B cell (primary cell): ENCODE data around the gene DOHH. TPM values are rescaled to one million over a fixed set of nuclear protein-coding genes. Genes with fewer than 3 reads are reported as not detected.
A peak's percentile ranks its signal among the peaks of the same experiment; 100 is the strongest.

Experiments used
- ATAC-seq: fragments of 200-7000 bp; cut with Tn5 transposase; one replicate; pipeline ENCODE4 v1.10.0; 2021; ENCODE audit warnings: low read depth, mild to moderate bottlenecking, moderate number of reproducible peaks, moderate library complexity
- CTCF ChIA-PET: fragments of 350-600 bp; sonication (Branson Sonifier 250); formaldehyde crosslinking; loops from one replicate; lab custom pipeline; 2021; ENCODE audit warnings: antibody characterized with exemption, inconsistent platforms; lab: Charles Lee
- POLR2A ChIA-PET: fragments of 350-600 bp; sonication (Branson Sonifier 250); formaldehyde crosslinking; loops from one replicate; lab custom pipeline; 2021; ENCODE audit warnings: antibody characterized with exemption; lab: Charles Lee
- DNase-seq: peaks from one replicate; pipeline ENCODE4 v3.0.0; 2013
- H2AFZ ChIP-seq: 2 replicates; pipeline ENCODE4 v1.6.1; 2012; ENCODE audit warnings: mild to moderate bottlenecking, low read depth, low read length; ENCODE audit not compliant: insufficient read depth, poor library complexity, severe bottlenecking
- H3K27ac ChIP-seq, 2 donors: 1 replicate in 1 of 2; 2 replicates in 1 of 2; pipeline ENCODE4 v1.5.1; 2012 to 2013; ENCODE audit warnings: low read length in 2 of 2, mild to moderate bottlenecking in 2 of 2, moderate library complexity in 1 of 2
- H3K27me3 ChIP-seq, 4 experiments: fragments of 200-600 bp in 1 of 4; sonication (generic) in 1 of 4; replicated peaks in 1 of 4; 1 replicate in 2 of 4; 2 replicates in 2 of 4; pipeline versions ENCODE4 v1.6.1 to v1.7.0; 2013 to 2016; ENCODE audit warnings: low read length in 3 of 4, mild to moderate bottlenecking in 2 of 4, mixed read lengths in 1 of 4, moderate library complexity in 1 of 4; ENCODE audit not compliant: insufficient read depth in 4 of 4, control insufficient read depth in 3 of 4; ENCODE audit errors: control extremely low read depth in 1 of 4
- H3K36me3 ChIP-seq, 2 experiments: replicated peaks in 1 of 2; 1 replicate in 1 of 2; 2 replicates in 1 of 2; pipeline versions ENCODE4 v1.6.1 to v1.7.1; 2013; ENCODE audit warnings: low read length in 1 of 2; ENCODE audit not compliant: insufficient read depth in 2 of 2, control insufficient read depth in 1 of 2; ENCODE audit errors: control extremely low read depth in 1 of 2, extremely low read depth in 1 of 2
- H3K4me1 ChIP-seq, 2 donors: fragments of 200-600 bp in 1 of 2; sonication (generic) in 1 of 2; 1 replicate in 1 of 2; 2 replicates in 1 of 2; pipeline versions ENCODE4 v1.5.1 to v1.6.1; 2013 to 2017; ENCODE audit warnings: low read length in 2 of 2; ENCODE audit not compliant: control insufficient read depth in 2 of 2, insufficient read depth in 2 of 2
- H3K4me2 ChIP-seq: replicated peaks from 2 replicates; pipeline ENCODE3; 2012; ENCODE audit warnings: mild to moderate bottlenecking, low read depth, low read length; ENCODE audit not compliant: poor library complexity, severe bottlenecking
- H3K4me3 ChIP-seq, 5 experiments: fragments of 200-600 bp in 1 of 5; sonication (generic) in 1 of 5; 1 replicate in 3 of 5; 2 replicates in 2 of 5; pipeline versions ENCODE4 v1.5.1 to v1.7.0; 2011 to 2016; ENCODE audit warnings: low read length in 4 of 5, mild to moderate bottlenecking in 4 of 5, low read depth in 2 of 5, control low read depth in 1 of 5, moderate library complexity in 1 of 5; ENCODE audit not compliant: insufficient read depth in 1 of 5; ENCODE audit errors: control extremely low read depth in 1 of 5, extremely low read depth in 1 of 5
- H3K79me2 ChIP-seq: fragments of 200-600 bp; sonication (generic); one replicate; pipeline ENCODE4 v1.6.0; 2016; ENCODE audit warnings: low read length; ENCODE audit not compliant: control insufficient read depth, insufficient read depth
- H3K9ac ChIP-seq: fragments of 200-600 bp; sonication (generic); 2 replicates; pipeline ENCODE4 v1.6.1; 2017; ENCODE audit warnings: mild to moderate bottlenecking, low read length, moderate library complexity
- H3K9me3 ChIP-seq, 3 donors: one replicate each; pipeline versions ENCODE4 v1.6.1 to v1.7.1; 2013; ENCODE audit warnings: low read length in 2 of 3; ENCODE audit not compliant: control insufficient read depth in 2 of 3, insufficient read depth in 1 of 3; ENCODE audit errors: control extremely low read depth in 1 of 3
- H4K20me1 ChIP-seq: 2 replicates; pipeline ENCODE4 v1.6.0; 2012; ENCODE audit warnings: mild to moderate bottlenecking, low read length; ENCODE audit not compliant: insufficient read depth, control insufficient read depth, poor library complexity, severe bottlenecking
- H3K27ac Mint-ChIP-seq: one replicate; pipeline ENCODE4 v1.8.0; 2021; ENCODE audit warnings: mixed read lengths
- H3K27me3 Mint-ChIP-seq: one replicate; pipeline ENCODE4 v1.8.0; 2021; ENCODE audit warnings: mixed read lengths
- H3K4me1 Mint-ChIP-seq: one replicate; pipeline ENCODE4 v1.8.0; 2021; ENCODE audit warnings: mixed read lengths
- H3K4me3 Mint-ChIP-seq: one replicate; pipeline ENCODE4 v1.8.0; 2021; ENCODE audit warnings: mixed read lengths
- H3K9me3 Mint-ChIP-seq: one replicate; pipeline ENCODE4 v1.8.0; 2022; ENCODE audit warnings: mixed read lengths; ENCODE audit not compliant: insufficient read depth
- EZH2 ChIP-seq: IDR thresholded peaks from 2 replicates; pipeline ENCODE4 v1.6.1; 2012; ENCODE audit warnings: borderline replicate concordance, low read depth, mild to moderate bottlenecking, moderate library complexity, low read length; ENCODE audit not compliant: insufficient read depth, poor library complexity, severe bottlenecking
- WGBS: methylation state at CpG from one replicate; pipeline ENCODE4 v1.1.5; 2013; ENCODE audit warnings: missing lambda C conversion rate; ENCODE audit not compliant: insufficient coverage; 5-methylcytosine and 5-hydroxymethylcytosine counted together
- intact Hi-C: fragments of 100-400 bp; cut with micrococcal nuclease; formaldehyde crosslinking; loops from one replicate; pipeline ENCODE4 v1.10.0; 2022
- polyA plus RNA-seq: library from polyadenylated mRNA; depleted of rRNA; stranded (reverse); fragments of >200 nt; gene quantifications from 2 replicates; pipeline ENCODE4 v1.2.3, GENCODE V29; 2012
- total RNA-seq, 2 donors: library from RNA; stranded (reverse); fragments of 120-200 nt in 1 of 2; gene quantifications; 1 replicate in 1 of 2; 2 replicates in 1 of 2; pipeline versions ENCODE4 v1.2.3 to v1.2.4, GENCODE V29; 2013 to 2022
- TF ChIP-seq, protein P1 (sequence below): fragments of 200-600 bp; IDR thresholded peaks from one replicate; pipeline ENCODE4 v1.8.0; 2022; ENCODE audit warnings: antibody characterized with exemption, mild to moderate bottlenecking

DOHH gene
- total and polyA plus RNA-seq, 2 donors (not counting 1 experiment from before 2014, with no cell fraction given), result 6.6 to 8.6 TPM

DNA sequence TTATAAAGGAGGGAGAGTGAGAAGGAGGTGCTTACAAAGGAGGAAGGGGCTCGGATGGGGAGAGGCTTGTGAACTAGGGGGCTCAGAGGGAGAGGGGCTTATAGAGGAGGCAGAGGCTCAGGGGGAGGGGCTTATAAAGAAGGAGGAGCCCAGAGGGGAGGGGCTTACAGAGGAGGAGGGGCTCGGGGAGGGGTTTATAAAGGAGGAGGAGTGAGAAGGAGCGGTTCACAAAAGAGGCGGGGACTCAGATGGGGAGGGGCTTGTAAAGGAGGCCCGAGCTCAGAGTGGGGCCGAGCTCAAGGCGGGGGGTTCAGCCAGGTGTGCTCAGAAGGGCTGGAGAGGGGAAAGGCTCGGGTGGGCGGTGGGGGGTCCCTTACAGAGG, 20.6 kb downstream of the DOHH start:
- Mint-ChIP-seq H3K27ac (no peak overlapping the region), H3K4me1 (peaks cover 18% of the 10 kb centered on the region), H3K27me3 (peaks cover 5% of the 10 kb centered on the region), H3K4me3 (no peak overlapping the region), H3K9me3 (no peaks in the 10 kb centered on the region)
- ATAC-seq (peak; percentile 17), DNase-seq (peak; percentile 51)
- TF ChIP-seq EZH2, result no peak
- TF ChIP-seq, protein P1, sequence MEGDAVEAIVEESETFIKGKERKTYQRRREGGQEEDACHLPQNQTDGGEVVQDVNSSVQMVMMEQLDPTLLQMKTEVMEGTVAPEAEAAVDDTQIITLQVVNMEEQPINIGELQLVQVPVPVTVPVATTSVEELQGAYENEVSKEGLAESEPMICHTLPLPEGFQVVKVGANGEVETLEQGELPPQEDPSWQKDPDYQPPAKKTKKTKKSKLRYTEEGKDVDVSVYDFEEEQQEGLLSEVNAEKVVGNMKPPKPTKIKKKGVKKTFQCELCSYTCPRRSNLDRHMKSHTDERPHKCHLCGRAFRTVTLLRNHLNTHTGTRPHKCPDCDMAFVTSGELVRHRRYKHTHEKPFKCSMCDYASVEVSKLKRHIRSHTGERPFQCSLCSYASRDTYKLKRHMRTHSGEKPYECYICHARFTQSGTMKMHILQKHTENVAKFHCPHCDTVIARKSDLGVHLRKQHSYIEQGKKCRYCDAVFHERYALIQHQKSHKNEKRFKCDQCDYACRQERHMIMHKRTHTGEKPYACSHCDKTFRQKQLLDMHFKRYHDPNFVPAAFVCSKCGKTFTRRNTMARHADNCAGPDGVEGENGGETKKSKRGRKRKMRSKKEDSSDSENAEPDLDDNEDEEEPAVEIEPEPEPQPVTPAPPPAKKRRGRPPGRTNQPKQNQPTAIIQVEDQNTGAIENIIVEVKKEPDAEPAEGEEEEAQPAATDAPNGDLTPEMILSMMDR, result no peak
- ChIA-PET POLR2A (interaction anchor here (0.6 kb wide), 1 partner anchor 26 kb away, joined by 5 read pairs; no protein-coding TSS in a partner anchor), CTCF (interaction anchor here (1.0 to 1.8 kb wide), 4 partner anchors 8 to 50 kb away, joined by 3 to 11 read pairs (median 4); no protein-coding TSS in a partner anchor)
- intact Hi-C loops, result no loop called here
- peaks cover 0 to 13% (median 0%) of the 10 kb centered on the region in 3 donors for H3K9me3 ChIP-seq
- H3K9ac ChIP-seq, result no peak overlapping the region
- peak overlapping the region; percentile 83 for H3K4me2 ChIP-seq
- no peak overlapping the region for H2AFZ ChIP-seq
- no peaks in the 10 kb centered on the region for H3K79me2 ChIP-seq
- 47% methylated on average over 9 of the region's 9 CpGs for WGBS
- peaks cover 0 to 10% (median 0%) of the 10 kb centered on the region in 4 experiments for H3K27me3 ChIP-seq
- H3K4me3 ChIP-seq, result no peak overlapping the region
- H3K36me3 ChIP-seq, result no peaks in the 10 kb centered on the region
- peaks cover 17 to 31% of the 10 kb centered on the region in 2 donors for H3K4me1 ChIP-seq
- no peaks in the 10 kb centered on the region for H4K20me1 ChIP-seq
- no peak overlapping the region for H3K27ac ChIP-seq

DNA sequence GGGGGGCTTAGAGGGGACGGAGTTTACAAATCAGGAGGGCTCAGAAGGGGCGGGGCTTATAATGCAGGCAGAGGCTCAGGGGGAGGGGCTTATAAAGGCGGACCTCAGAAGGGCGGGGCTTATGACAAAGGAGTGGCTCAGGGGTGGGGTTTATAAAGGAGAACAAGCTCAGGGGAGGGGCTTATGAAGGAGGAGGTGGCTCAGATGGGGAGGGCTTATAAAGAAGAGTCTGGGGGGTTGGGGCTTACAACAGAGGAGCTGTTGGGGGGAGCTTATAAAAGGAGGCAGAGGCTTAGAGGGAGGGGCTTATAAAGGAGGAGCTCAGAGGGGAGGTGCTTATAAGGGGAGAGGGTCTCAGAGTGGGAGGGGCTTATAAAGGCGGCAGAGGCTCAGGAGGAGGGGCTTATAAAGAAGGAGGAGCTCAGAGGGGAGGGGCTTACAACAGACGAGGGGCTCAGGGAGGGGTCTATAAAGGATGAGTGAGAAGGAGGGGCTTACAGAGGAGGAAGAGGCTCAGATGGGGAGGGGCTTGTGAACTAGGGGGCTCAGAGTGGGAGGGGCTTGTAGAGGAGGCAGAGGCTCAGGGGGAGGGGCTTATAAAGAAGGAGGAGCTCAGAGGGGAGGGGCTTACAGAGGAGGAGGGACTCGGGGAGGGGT, 21.2 kb downstream of the DOHH start:
- WGBS, result 8% methylated on average over 7 of the region's 7 CpGs
- CTCF ChIA-PET, result interaction anchor here (0.6 to 1.8 kb wide), 5 partner anchors 9 to 528 kb away, joined by 3 to 11 read pairs (median 4); partner anchors contain the start of gene PIAS4
- H3K9me3 Mint-ChIP-seq, result no peaks in the 10 kb centered on the region
- Histone ChIP-seq H3K4me2 (peak overlapping the region; percentile 83), H3K79me2 (no peaks in the 10 kb centered on the region), H3K9ac (no peak overlapping the region), H3K4me1 (peaks cover 17 to 31% of the 10 kb centered on the region in 2 donors), H3K36me3 (no peaks in the 10 kb centered on the region), H3K27me3 (peaks cover 0 to 10% (median 0%) of the 10 kb centered on the region in 4 experiments), H3K9me3 (peaks cover 0 to 13% (median 0%) of the 10 kb centered on the region in 3 donors), H3K27ac (no peak overlapping the region), H3K4me3 (peak overlapping the region in 3 of 5 experiments; percentile 33 to 35 (median 34)), H4K20me1 (no peaks in the 10 kb centered on the region), H2AFZ (peak overlapping the region; percentile 75)
- intact Hi-C loops, result no loop called here
- ATAC-seq (peak; percentile 85), DNase-seq (peak; percentile 80)
- peaks cover 5% of the 10 kb centered on the region for H3K27me3 Mint-ChIP-seq
- no peak overlapping the region for H3K4me3 Mint-ChIP-seq
- H3K27ac Mint-ChIP-seq, result no peak overlapping the region
- POLR2A ChIA-PET, result interaction anchor here (0.6 kb wide), 2 partner anchors 26 to 545 kb away, joined by 5 to 10 read pairs; no protein-coding TSS in a partner anchor
- H3K4me1 Mint-ChIP-seq, result peaks cover 18% of the 10 kb centered on the region
- TF ChIP-seq EZH2, result no peak
- TF ChIP-seq, protein P1, result no peak
